D341Med (cell line): ENCODE data around the gene STX3.
"Not testable (repeated sequence)": the region's sequence is repeated elsewhere in the genome, so short reads cannot be mapped to it uniquely, and the experiment has no call there.

ENCODE experiments used
- DNase-seq: peaks from one replicate; pipeline ENCODE4 v3.0.0; 2012; ENCODE audit warnings: low spot score

STX3 gene

DNA sequence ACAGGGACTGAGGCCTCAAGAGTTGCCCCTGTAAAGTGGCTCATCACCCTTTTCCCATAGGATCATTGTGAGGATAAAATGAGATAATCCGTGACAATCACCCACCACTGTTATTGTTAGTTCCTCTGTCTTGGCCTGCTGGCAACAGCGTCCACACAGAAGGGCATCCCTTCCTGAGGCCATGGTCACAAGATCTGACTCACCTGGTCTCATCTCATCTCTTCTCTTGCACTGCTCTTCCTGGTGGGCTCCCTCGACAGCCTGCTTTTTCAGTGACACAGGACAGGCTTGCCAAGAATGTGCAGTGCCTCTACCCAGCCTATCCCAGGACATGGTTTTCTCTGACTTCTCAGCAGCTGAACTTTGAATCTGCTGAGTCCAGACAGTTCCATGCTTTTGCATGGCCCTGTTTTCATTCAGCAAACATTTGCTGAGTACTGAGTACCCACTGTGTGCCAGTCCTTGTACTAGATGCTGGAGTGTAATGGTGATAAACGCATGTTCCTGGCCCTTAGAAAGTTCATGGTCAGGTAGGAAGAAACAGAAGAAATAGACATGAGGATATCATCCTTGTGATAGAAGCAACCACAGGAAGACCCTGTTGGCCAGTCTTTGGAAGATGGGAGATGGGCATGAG is 3.3 kb downstream of the STX3 start:
- no peak for DNase-seq

DNA sequence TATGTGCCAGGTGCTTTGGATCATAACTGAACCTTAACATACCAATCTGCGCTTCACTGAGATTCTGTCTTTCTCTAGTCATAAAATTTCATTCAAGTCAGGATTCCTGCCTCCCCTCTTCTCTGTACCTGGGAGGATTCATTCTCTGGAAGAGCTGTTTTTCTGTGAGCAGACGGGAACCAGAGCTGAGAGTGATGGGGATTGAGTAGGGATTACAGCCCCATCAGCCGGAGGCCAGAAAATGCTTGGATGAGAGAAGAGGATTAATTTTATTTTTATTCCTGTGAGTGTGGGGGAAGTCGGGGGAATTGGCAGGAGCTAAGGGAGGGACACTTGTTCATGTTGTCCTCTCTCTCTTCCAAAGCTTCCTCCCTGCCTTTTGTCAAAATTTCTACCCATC is 4.7 kb downstream of the STX3 start:
- peak; percentile 67 for DNase-seq

DNA sequence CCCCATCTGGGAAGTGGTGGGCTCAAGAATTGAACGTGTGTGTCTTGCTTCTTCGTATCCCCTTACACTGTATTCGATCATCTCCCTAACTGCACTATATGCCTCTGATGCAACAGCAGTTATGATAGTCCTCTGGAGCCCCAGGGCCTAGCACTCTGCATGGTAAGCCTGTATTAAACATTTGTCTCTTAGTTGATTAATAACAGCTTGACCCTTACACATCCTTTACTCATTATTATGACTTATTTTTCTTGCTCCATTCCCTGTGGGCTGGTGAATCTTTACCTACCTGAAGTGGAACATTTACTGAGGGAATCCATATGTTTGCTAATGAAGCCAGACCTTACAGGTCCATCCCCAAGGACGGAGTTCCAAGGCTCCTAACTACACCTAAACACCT is 5.6 kb downstream of the STX3 start:
- DNase-seq = no peak

DNA sequence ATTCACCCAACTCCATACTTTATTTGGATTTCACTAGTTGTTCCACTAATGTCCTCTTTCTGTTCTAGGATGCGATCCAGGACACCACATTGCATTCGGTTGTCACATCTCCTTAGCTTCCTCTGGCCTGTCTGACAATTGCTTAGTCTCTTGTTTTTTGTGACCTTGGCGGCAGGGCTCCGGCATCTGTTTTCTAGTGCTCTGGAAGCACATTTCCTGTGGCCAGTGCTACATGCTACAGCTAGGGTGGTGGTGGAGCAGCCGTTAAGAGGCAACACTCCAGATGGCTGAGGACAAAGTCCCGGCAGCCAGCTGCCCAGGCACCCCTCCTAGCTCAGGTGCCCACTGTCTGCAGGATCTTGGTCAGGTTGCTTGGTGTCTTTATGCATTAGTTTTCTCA is 6.8 kb downstream of the STX3 start:
- no peak for DNase-seq

DNA sequence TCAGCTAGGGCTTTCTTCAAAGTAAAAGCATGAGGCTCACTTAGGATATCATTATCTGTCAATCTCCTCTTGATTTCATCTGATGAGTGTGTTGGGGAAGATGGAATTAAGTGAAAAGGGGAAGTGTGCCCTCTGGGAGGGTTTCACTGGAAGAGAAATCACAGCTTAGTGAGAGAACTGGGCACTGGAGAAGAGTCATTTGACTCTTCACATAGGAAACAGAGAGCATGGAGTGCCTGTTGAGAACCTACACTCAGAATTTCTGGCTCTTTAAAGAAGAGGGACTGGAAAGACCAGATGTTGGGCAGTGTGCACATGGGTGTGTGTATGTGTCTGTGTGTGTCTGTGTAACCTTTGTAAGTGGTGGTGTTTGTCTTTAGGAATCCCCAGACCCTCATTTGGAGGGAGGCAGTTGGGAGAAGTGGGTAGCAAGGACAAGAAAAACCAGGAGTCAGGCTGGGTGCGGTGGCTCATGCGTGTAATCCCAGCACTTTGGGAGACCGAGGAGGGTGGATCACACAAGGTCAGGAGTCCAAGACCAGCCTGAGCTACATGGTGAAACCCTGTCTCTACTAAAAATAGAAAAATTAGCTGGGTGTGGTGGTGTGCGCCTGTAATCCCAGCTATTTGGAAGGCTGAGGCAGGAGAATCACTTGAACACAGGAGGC is 10.0 kb downstream of the STX3 start:
- no peak for DNase-seq

DNA sequence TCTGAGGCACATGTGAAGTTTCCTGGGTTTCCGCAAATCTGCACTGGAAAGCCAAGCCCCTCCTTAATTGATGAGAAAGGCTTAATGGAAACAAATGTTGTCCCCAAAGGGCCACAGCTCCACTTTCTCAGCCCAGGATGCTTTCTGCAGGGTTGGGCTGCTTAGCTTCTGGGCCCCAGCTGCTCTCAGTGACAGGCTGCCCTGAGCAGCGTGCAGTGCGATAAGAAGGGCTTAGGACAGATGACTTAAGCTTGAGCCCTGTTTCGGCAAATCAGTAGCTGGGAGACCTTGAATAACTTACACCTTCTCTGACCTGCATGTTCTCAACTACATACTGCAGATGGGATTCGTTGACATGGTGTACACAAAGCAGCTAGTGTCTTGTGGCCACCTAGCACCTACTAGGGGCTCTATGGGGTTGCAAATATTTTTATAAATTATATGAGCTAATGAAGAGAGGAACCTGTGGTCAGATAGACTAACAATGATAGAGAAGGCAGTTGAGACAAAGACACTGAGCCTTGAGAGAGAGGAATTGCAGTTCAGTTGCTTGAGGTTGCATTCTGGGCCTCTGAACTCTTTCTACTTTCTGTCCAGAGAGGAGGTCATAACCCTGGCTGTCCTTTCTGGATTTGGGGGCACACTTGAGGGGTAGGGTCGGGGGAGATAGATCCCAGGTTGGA is 11.5 kb downstream of the STX3 start:
- peak; percentile 85 for DNase-seq

DNA sequence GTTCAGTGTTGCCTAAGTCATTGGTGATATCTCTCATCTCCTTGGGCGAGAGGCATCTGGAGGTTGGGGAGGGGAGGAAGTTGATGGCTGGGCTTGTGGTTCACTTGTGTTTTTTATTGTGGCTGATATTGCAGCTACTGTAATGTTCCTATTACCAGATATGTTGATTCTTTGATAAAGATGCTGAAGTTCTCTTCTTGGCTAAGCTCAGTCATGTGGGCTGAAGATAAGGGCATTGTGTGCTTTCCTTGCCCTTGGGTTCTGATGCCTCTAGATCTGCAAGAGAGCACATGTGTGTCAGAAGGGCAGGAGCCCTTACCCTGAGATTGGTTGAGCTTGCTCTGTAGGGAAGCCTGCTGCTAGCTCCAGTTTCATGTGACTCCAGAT is 12.0 kb downstream of the STX3 start:
- DNase-seq = no peak

DNA sequence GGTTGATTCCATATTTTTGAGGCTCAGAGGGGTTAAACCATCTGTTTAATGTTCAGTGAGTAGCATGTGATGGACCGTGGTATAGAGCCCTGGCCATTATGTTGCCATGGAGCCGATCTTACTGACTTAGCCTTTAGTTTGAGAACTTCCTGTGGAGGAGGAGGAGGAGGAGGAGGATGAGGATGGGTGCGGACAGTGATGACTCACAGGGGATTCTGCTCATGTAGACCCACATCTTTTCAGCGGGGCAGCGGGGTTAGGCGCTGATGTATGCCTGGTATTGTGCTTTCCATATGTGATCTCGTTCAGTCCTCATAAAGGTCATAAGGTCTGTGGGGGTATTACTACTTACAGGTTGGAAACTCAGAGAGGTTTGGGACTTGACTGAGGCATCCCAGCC is 13.9 kb downstream of the STX3 start:
- no peak for DNase-seq

DNA sequence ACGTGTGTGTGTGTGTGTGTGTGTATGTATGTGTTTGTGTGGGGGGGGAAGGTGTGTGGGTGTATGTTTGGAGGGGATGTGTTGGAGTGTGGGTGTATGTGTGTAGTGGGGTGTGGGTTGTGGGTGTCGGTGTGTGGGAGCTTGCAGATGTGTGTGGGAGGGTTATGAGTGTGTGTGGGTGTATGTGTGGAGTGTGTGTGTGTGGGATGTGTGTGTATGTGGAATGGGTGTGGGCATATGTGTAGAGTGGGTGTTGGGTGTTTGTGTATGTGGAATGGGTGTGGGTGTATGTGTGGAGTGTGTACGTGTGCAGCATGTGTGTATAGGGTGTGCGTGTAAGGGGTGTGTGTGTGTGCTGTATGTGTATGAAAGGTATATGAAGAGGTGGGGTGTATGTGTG is 14.7 kb downstream of the STX3 start:
- DNase-seq = no peak

DNA sequence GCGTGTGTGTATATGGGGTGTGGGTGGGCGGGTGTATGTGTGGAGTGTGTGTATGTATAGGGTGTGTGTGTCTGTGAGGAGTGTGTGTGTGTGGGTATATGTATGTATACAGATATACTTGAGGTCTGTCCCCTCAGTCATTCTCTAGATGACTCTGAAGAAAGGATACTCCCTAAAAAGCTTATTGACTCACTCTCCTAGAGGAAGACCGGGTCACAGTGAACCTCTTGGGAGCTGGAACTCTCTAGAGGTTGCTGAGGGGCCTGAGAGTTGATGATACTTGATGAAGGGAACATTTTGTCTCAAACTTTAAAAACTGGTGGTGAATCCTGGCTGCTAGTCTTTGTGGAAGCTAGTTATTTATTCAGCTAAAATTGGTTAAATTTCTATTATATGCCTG is 15.1 kb downstream of the STX3 start:
- no peak for DNase-seq

DNA sequence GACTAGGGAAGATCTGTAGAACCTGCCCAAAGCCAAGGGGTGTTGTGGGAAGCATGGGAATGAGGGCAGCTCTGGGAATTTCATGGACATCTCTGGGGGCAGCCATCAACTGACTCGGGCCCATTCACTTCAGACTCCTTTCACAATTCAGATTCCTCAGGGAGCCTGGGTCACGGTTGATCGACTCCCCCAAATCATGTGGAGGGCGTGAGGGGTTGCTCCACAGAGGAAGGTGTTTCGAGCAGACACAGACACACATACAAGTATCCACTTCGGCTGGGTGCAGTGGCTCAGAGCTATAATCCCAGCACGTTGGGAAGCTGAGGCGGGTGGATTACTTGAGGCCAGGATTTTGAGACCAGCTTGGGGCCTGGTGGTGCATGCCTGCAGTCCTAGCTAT is 15.7 kb downstream of the STX3 start:
- no peak for DNase-seq

DNA sequence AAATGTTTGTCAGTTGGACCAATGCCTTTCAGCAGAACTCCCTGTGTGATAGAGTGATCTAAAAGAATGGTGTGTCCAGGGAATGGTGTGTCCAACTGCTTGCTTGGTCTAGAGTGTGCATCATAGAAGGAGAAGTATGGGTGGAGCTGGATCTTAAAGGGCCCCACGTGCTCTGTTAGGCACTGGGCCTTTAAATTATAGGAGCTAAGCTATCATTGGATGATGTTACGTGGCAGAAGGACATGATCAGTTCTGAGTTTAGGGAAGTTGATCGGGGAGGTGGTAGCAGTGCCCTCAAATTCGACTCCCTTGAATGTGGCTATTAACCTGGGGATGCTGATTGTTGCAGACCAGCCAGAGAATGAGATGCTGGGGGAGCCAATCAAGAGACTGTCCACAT is 16.4 kb downstream of the STX3 start:
- DNase-seq = no peak

DNA sequence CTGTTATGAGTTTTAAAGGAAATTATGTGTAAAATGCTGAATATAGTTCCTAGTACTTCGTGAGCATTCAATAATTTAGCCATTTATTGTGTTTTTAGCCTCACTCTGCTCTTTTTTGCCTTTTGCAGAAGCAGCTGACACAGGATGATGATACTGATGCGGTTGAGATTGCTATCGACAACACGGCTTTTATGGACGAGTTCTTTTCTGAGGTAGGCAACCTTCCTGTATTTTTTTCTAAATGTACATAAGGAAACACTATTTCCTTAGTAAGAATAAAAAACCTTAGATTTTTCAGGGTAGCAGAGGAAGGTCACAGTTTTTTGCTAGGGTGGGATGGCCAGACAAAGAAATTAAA is 17.9 kb downstream of the STX3 start:
- DNase-seq = no peak

DNA sequence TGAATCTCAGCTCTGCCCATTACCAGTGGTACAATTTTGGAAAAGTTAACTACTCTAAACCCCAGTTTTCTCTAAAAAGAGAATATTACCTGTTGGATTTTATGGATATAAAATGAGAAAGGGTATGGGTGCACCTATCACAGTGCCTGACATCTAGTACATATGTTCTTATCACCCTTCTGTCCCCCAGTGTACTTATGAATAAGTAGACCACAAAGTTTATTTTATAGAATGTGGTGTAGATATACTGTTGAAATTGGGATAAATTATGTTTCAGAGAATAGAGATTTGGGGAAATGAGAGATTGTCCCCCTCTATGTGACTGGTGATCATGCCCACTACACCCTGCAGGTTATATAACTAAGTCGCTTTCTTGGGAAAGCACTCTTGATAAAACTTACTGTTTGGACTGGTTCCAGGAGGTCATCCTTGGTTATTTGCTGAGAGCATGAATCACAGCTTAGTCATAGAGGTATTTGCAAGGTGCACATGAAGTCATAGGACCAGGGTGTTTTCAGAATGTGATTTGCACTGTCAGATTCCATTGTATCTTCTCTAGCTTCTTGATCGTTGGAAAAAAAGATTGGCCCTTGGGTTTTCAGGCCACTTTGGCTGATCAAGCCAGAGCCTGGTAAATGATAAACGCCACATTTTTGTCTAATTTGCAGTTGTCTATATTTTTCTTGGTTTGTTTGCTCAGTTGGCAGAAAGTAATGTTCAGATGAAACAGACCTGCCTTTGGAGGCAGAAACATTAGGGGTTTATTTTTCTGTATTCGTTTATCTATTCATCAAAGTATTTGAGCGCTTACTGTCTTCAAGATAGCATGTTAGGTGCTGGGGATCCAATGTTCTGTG is 21.3 kb downstream of the STX3 start:
- no peak for DNase-seq

DNA sequence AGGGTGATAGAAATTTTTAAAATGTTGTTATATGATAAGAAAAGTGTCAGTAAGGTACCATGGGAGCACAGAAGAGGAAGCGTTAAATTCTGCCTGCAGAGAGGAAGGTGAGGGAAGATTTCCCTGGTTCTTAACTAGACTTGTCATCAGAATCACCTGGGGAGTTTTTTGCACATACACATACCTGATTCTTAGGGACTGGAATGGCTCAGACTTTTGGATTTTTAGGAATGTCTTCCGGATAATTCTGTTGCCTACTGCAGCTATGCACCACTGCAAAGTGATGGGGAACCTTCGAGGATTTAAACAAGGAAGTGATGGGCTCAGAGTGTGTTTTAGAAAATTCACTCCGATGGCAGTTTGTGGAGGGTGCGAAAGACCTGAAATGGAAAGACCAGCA is 21.9 kb downstream of the STX3 start:
- DNase-seq = no peak

DNA sequence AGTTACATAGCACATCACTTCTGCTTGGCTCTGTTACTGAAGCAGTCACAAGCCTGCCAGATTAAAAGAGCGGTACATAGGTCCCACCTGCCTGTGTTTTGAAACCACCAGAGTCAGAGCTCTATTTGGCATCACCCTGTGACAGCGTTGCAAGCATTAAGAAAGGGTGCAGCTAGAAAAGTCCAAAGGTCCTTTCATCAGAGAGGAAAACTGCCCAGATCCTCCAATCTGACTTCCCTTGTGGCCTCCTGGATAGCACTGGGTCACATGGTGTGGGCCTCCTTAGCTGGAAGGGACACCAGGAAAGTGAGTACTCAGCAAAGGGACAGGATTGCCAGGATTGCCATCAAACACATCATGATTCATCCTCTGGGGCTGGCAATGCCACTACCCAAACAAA is 22.9 kb downstream of the STX3 start:
- no peak for DNase-seq

DNA sequence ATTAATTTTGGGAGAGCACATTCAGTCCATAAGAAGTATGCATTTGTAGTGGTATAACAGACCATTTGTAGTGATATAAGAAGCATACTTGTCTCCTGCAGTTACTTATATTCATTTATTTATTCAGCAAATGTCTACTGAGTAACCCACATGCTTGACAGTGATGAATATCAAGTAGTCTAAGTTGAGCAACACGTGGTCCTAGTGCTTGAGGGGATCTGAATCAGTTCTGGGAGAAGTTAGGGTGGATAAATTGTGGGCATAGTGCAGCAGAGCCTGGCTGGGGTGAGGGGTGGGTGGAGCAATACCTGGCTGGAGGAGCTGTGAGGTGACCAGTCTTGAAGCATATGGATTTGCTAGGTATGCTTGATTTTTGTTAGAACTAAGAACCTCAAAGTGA is 24.3 kb downstream of the STX3 start:
- DNase-seq = no peak

DNA sequence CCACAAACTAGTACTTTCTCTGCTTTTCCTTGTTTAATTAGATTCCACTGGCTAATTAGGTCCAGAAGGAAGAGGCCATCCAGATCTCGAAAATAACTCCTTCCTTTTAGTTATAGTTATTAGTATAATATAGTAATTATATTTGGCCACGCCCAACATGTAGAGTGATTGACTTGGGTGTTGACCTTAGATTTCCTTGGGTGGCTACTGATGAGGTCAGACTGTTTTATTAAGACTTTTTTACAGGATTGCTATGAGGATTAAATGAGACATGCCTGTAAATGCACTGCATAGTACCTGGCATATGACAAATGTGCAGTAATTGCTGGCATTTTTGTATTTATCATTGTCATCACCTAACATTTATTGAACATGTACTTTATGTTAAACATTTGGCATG is 26.9 kb downstream of the STX3 start:
- DNase-seq = no peak

DNA sequence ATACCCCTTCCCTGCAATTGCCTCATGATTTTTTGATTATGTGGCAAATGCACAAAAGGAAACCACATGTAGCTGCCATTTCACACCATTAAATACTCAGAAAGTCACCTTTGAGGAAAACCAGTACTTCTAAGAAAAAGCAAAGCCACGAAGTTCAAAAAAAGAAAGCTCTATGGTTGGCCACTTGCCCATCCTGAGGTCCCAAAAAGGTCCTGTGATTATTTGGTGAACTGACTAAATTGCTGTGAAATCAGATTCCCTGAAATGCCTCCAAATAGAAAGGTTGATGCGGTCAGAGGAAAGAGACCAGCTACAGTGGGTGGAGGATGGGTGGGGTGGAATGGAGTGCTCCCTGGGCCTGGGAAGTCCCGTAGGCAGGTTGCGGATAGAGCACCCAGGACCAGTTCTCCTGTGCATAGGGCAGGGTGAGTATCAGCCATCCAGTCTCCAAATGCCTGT is 28.5 kb downstream of the STX3 start:
- DNase-seq = no peak

DNA sequence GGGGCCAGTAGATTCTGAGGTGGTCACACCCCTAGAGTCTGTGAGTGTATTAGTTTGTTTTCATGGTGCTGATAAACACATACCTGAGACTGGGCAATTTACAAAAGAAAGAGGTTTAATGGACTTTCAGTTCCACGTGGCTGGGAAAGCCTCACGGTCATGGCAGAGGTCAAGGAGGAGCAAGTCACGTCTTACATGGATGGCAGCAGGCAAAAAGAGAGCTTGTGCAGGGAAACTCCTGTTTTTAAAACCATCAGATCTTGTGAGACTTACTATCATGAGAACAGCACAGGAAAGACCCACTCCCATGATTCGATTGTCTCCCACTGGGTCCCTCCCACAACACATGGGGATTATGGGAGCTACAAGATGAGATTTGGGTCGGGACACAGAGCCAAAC is 29.3 kb downstream of the STX3 start:
- DNase-seq = not testable (repeated sequence)

DNA sequence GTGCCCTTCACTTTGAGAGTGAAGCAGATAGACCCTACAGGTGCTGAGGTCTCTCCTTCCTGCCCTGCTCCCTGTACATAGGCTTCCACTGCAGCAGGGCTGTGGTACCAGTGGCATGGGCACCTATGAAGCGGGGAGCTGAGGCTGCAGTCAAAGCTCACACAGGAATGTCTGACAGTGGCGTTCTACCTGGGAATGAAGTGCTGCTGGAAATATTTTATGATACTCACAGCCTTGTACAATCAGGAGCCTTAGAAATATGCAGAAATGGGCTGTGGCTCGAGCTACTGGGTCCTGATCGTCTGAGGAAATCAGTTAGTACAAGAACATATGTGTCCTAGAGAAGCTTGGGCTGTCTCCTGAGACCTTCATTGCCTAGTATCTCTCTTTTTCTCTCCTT is 30.6 kb downstream of the STX3 start:
- no peak for DNase-seq

DNA sequence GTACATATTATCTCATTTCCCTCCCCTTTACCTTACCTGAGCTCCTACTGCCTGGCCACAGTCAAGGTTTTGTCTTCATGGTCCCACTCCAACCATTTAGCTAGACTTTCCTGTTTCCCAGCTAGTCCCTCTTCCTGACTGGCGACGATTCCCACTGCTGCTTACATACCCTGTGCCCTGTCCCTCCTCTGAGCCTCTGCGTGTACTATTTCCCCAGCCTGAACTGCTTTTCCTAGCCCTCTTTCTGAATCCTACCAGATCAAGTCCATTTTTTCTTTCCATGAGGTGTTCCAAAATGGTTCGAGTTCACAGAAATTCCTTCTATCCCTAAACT is 32.0 kb downstream of the STX3 start:
- DNase-seq = no peak

DNA sequence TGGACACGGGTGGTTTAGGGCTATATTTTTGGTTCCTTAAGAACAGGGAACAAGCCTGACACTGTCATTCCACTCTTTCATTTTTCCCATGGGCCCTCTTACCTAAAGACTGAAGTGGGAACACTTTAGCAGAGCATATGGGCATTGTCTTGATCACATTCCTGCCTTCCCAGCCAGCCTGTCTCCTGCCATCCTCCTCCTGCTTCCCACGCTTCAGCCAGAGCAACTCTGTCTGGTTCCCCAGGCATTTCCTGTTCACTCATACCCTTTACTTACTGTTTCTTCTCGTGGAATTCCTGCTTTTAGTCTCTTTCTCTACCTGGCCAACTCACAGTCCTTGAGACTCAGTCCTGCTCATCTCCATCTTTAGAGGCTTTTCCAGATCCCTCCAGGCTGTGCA is 32.6 kb downstream of the STX3 start:
- no peak for DNase-seq
